SJSA1 (cell line): Measurements from ENCODE around the gene PPARG. TPM values are rescaled to one million over a fixed set of nuclear protein-coding genes. Genes with fewer than 3 reads are reported as not detected.

Experiments
- DNase-seq, 2 experiments: peaks; one replicate each; pipeline ENCODE4 v3.0.0-alpha.2; 2015 to 2020; ENCODE audit warnings: low spot score in 2 of 2, low read depth in 1 of 2
- H3K27ac ChIP-seq: fragments of 250-450 bp; sonication (Bioruptor Pico); 2 replicates; pipeline ENCODE4 v1.5.1; 2020; ENCODE audit warnings: mild to moderate bottlenecking, moderate library complexity
- H3K27me3 ChIP-seq: fragments of 250-450 bp; sonication (Bioruptor Pico); replicated peaks from 2 replicates; pipeline ENCODE4 v1.5.1; 2020; ENCODE audit warnings: mild to moderate bottlenecking, moderate library complexity
- H3K36me3 ChIP-seq: fragments of 250-450 bp; sonication (Bioruptor Pico); 2 replicates; pipeline ENCODE4 v1.5.1; 2020; ENCODE audit warnings: mild to moderate bottlenecking
- H3K4me1 ChIP-seq: fragments of 250-450 bp; sonication (Bioruptor Pico); replicated peaks from 2 replicates; pipeline ENCODE4 v1.6.1; 2021; ENCODE audit warnings: mild to moderate bottlenecking
- H3K4me3 ChIP-seq: fragments of 250-450 bp; sonication (Bioruptor Pico); 2 replicates; pipeline ENCODE4 v1.5.1; 2020; ENCODE audit warnings: mild to moderate bottlenecking
- H3K9me3 ChIP-seq: fragments of 250-450 bp; sonication (Bioruptor Pico); replicated peaks from 2 replicates; pipeline ENCODE4 v1.5.1; 2020; ENCODE audit warnings: mild to moderate bottlenecking
- total RNA-seq: library from RNA; depleted of rRNA; stranded (reverse); fragments of >200 nt; shearing (Covaris generic); gene quantifications from 2 replicates; pipeline ENCODE4 v1.2.3, GENCODE V29; 2014

The PPARG gene
- total RNA-seq, 1 experiment from 2014 or later = 0.39 TPM

GRCh38 chr3:12328837-12329462, 40.1 kb downstream of the PPARG start:
- no peaks in the 10 kb centered on the region for H3K36me3 ChIP-seq
- H3K4me3 ChIP-seq = no peak overlapping the region
- no peaks in the 10 kb centered on the region; the same call in 1 of the 2 replicates for H3K27me3 ChIP-seq
- H3K4me1 ChIP-seq = no peaks in the 10 kb centered on the region
- no peak overlapping the region for H3K27ac ChIP-seq
- DNase-seq = no peak
- no peaks in the 10 kb centered on the region for H3K9me3 ChIP-seq

GRCh38 chr3:12334786-12335185, 45.9 kb downstream of the PPARG start:
- Histone ChIP-seq H3K27ac (no peak overlapping the region), H3K9me3 (no peaks in the 10 kb centered on the region), H3K4me1 (no peaks in the 10 kb centered on the region), H3K27me3 (no peaks in the 10 kb centered on the region; the same call in 1 of the 2 replicates), H3K4me3 (no peak overlapping the region), H3K36me3 (no peaks in the 10 kb centered on the region)
- DNase-seq = no peak

- H3K9me3 ChIP-seq = no peaks in the 10 kb centered on the region
- no peak overlapping the region for H3K27ac ChIP-seq
- no peaks in the 10 kb centered on the region for H3K36me3 ChIP-seq
- DNase-seq = no peak
- H3K27me3 ChIP-seq = no peaks in the 10 kb centered on the region; the same call in 1 of the 2 replicates
- H3K4me3 ChIP-seq = no peak overlapping the region
- no peaks in the 10 kb centered on the region for H3K4me1 ChIP-seq
These were observed 46.6 kb downstream of the PPARG start for GRCh38 chr3:12335421-12335820.

- H3K27ac ChIP-seq = no peak overlapping the region
- no peaks in the 10 kb centered on the region for H3K36me3 ChIP-seq
- no peaks in the 10 kb centered on the region; the same call in 1 of the 2 replicates for H3K27me3 ChIP-seq
- H3K4me1 ChIP-seq = no peaks in the 10 kb centered on the region
- no peaks in the 10 kb centered on the region for H3K9me3 ChIP-seq
- DNase-seq = no peak
- no peak overlapping the region for H3K4me3 ChIP-seq
These were observed 47.2 kb downstream of the PPARG start for GRCh38 chr3:12336099-12336498.

GRCh38 chr3:12338595-12339546, 50.0 kb downstream of the PPARG start:
- H3K36me3 ChIP-seq = no peaks in the 10 kb centered on the region
- H3K27ac ChIP-seq = no peak overlapping the region
- H3K4me3 ChIP-seq = no peak overlapping the region
- no peaks in the 10 kb centered on the region for H3K4me1 ChIP-seq
- H3K9me3 ChIP-seq = no peaks in the 10 kb centered on the region
- no peaks in the 10 kb centered on the region; the same call in 1 of the 2 replicates for H3K27me3 ChIP-seq
- DNase-seq = no peak

- Histone ChIP-seq H3K27me3 (no peaks in the 10 kb centered on the region; the same call in 1 of the 2 replicates), H3K9me3 (no peaks in the 10 kb centered on the region), H3K4me3 (no peak overlapping the region), H3K36me3 (no peaks in the 10 kb centered on the region), H3K27ac (no peak overlapping the region), H3K4me1 (no peaks in the 10 kb centered on the region)
- DNase-seq = no peak
These were observed 51.0 kb downstream of the PPARG start for GRCh38 chr3:12339701-12340480.

GRCh38 chr3:12340506-12340905, 51.6 kb downstream of the PPARG start:
- DNase-seq = no peak
- H3K4me1 ChIP-seq = no peaks in the 10 kb centered on the region
- H3K27me3 ChIP-seq = peaks cover 1% of the 10 kb centered on the region; the same call in 1 of the 2 replicates
- no peaks in the 10 kb centered on the region for H3K9me3 ChIP-seq
- no peaks in the 10 kb centered on the region for H3K36me3 ChIP-seq
- no peak overlapping the region for H3K27ac ChIP-seq
- no peak overlapping the region for H3K4me3 ChIP-seq

GRCh38 chr3:12342151-12342550, 53.3 kb downstream of the PPARG start:
- no peak overlapping the region for H3K4me3 ChIP-seq
- H3K4me1 ChIP-seq = no peaks in the 10 kb centered on the region
- no peaks in the 10 kb centered on the region for H3K9me3 ChIP-seq
- no peak for DNase-seq
- no peaks in the 10 kb centered on the region for H3K36me3 ChIP-seq
- H3K27me3 ChIP-seq = 0 out of 2 replicates have a peak, but pooled peaks cover 5% of the 10 kb centered on the region
- no peak overlapping the region for H3K27ac ChIP-seq

- H3K4me3 ChIP-seq = no peak overlapping the region
- H3K27me3 ChIP-seq = 0 out of 2 replicates have a peak, but pooled peaks cover 5% of the 10 kb centered on the region
- no peak for DNase-seq
- no peaks in the 10 kb centered on the region for H3K36me3 ChIP-seq
- no peaks in the 10 kb centered on the region for H3K4me1 ChIP-seq
- no peak overlapping the region for H3K27ac ChIP-seq
- no peaks in the 10 kb centered on the region for H3K9me3 ChIP-seq
These were observed 54.2 kb downstream of the PPARG start for GRCh38 chr3:12343047-12343501.

- Histone ChIP-seq H3K36me3 (no peaks in the 10 kb centered on the region), H3K4me3 (no peak overlapping the region), H3K27me3 (0 out of 2 replicates have a peak, but pooled peaks cover 5% of the 10 kb centered on the region), H3K4me1 (no peaks in the 10 kb centered on the region), H3K27ac (no peak overlapping the region), H3K9me3 (no peaks in the 10 kb centered on the region)
- no peak for DNase-seq
These were observed 56.3 kb downstream of the PPARG start for GRCh38 chr3:12345141-12345561.

- H3K9me3 ChIP-seq = no peaks in the 10 kb centered on the region
- no peaks in the 10 kb centered on the region for H3K36me3 ChIP-seq
- H3K27ac ChIP-seq = no peak overlapping the region
- 0 out of 2 replicates have a peak, but pooled peaks cover 5% of the 10 kb centered on the region for H3K27me3 ChIP-seq
- no peaks in the 10 kb centered on the region for H3K4me1 ChIP-seq
- H3K4me3 ChIP-seq = no peak overlapping the region
- no peak for DNase-seq
These were observed 57.0 kb downstream of the PPARG start for GRCh38 chr3:12345584-12346494.

GRCh38 chr3:12347301-12347700, 58.4 kb downstream of the PPARG start:
- H3K36me3 ChIP-seq = no peaks in the 10 kb centered on the region
- no peak for DNase-seq
- H3K27me3 ChIP-seq = 0 out of 2 replicates have a peak, but pooled peaks cover 8% of the 10 kb centered on the region
- no peaks in the 10 kb centered on the region for H3K4me1 ChIP-seq
- H3K9me3 ChIP-seq = no peaks in the 10 kb centered on the region
- no peak overlapping the region for H3K4me3 ChIP-seq
- no peak overlapping the region for H3K27ac ChIP-seq
